GM18868 (cell line): ENCODE measurements around the gene DIRAS1.
"Not testable (repeated sequence)": the region's sequence is repeated elsewhere in the genome, so short reads cannot be mapped to it uniquely, and the experiment has no call there.

ENCODE experiments used
- ATAC-seq: cut with Tn5 transposase; IDR thresholded peaks from one replicate; pipeline ENCODE4 v1.9.1; 2021; ENCODE audit warnings: mild to moderate bottlenecking, moderate library complexity; ENCODE audit not compliant: unreplicated experiment

The DIRAS1 gene

DNA sequence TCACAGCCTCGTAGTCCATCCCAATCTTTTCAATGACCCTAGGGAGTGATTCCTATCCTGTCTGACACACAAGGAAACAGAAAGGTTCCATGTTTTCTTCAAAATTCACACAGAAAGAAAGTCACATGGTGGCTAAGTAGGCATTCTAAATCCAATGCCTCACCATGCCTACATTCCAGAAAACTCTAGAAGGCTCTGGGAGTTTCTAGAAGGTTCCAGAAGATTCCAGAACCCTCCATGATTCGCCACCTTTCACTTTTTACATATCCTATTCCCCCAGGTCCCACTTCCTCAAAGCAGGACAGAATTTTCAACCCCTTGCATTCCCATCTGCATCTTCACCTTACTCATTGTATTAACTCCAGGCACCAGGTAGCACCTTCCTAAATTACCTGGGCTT lies 41.7 kb downstream of the DIRAS1 start:
- ATAC-seq = no peak

DNA sequence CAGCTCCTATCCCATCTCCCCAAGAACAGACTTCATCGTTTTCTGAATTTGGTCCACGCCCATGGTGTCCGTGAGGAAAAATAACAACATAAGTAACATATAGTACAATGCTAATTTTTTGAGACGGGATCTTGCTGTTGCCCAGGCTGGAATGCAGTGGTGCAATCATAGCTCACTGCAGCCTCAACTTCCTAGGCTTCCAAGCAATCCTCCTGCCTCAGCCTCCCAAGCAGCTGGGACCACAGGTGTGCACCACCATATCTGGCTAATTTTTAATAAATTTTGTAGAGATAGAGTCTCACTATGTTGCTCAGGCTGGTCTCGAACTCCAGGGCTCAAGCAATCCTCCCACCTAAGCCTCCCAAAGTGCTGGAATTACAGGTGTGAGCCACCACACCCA lies 42.2 kb downstream of the DIRAS1 start:
- not testable (repeated sequence) for ATAC-seq

DNA sequence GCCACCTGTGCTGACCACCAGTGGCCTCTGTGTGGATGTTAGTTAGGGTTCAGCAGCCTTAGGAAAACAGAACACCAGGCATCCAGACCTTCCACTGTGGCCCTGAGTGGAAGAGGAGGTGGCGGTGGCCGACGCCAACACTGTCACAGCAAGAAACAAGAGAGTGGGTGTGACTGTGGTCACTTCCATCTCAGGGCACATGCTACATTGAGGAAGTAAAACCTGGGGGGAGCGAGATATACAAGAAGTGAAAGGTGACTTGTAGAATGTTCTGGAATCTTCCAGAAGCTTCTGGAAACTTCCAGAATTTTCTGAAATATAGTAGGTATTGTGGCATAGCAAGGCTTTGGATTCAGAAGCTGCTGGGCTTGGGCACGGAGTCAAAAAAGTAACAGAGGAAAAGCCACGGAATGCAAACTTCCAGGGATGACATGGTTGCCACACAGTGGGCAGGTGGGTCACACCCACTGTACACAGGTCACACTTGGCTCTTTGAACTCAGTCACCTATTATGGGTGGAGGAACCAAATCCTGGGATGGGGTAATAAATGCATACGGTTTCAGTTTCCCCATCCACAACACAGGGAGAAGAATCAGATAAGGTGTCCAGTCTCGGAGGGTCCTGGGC lies 43.0 kb downstream of the DIRAS1 start:
- peak; percentile 54 for ATAC-seq

DNA sequence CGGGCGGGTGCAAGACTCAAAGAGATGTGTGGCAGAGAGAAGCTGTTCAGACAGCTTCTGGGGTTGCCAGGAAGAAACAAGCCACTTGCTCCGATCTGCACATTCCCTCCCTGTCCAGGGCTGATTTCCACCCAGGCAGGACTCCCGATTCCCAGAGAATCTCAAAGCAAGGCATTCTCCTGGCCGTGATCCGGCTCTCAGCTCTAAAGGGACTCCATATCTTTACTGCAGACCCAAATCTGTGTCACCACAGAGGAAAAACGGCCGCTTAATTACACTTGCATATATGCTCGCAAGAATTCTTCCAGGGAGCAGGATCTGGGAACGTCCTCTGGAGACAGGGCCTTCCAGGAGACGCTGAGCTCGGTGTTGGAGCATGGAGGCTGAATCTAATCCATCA lies 44.3 kb downstream of the DIRAS1 start:
- ATAC-seq = no peak

DNA sequence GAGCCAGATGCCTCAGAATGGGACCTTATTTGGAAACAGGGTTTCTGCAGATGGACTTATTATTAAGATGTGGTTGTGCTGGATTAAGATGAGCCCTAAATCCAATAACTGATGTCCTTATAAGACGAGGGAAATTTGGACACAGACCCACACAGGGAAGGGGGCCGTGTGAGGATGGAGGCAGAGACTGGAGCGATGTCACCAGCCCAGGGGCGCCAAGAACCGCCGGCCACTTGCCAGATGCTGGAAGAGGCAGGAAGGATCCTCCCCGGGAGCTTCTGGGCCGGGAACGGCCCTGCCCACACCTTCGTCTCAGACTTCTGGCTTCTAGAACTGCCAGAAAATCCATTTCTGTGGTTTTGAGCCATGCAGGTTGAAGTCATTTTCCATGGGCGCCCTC lies 45.3 kb downstream of the DIRAS1 start:
- no peak for ATAC-seq

DNA sequence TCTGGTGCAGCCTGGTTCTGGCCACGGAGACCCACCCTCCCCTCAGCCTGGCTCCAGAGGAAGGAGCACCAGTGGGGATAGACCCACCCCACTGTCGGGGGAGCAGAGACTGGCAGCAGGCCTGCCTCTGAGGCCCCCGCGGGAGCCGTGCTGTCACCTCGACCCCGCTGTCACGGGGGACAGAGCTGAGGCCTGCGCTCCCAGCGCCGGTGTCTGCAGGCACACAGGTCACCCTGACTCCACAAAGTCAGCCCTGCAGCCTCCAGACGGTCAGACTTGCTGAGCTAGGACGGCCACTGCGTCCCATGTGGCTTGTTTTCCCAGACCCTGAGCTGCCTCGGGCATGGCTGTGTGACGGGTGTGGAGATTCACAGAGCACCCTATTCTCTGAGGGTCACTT lies 51.0 kb downstream of the DIRAS1 start:
- ATAC-seq = no peak

DNA sequence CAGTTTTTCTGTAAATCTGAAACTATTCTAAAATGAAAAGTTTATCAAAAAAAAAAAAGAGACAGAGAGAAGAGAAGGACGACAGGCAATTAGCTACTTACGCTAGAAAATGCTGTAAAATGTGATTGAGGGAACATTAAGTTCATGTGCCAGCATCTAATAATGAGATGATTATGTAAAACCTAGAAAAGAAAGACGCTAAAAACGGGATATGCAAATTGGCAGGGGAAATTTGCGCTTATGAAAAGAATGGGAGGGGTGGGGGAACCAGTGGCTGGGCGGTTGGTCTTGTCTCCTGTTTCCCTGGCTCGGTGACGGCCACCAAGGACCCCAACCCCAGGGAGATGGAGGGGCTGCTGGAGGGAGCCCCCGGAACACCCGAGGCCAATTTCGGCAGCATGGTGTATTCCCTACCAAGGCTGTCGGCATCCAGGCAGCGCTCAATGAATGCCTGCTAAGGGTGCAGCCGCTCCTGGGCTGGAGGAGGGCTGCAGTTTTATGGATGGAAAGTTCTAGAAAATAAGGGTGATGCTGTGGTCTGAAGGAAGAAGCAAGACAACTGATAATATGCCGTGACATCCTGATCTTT lies 52.9 kb downstream of the DIRAS1 start:
- no peak for ATAC-seq

DNA sequence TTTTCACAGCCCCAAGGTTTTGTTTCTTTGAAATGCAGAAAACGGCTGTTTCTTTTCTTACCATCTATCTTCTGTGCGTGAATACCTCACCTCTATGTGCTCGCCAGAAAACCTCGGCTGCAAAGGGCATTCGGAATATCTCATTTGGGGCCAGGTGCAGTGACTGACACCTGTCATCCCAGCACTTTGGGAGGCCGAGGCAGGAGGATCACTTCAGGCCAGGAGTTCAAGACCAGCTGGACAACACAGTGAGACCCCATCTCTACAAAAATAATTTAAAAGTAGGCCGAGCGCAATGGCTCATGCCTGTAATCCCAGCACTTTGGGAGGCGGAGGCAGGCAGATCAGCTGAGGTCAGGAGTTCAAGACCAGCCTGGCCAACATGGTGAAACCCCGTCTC lies 53.8 kb downstream of the DIRAS1 start:
- ATAC-seq = not testable (repeated sequence)

DNA sequence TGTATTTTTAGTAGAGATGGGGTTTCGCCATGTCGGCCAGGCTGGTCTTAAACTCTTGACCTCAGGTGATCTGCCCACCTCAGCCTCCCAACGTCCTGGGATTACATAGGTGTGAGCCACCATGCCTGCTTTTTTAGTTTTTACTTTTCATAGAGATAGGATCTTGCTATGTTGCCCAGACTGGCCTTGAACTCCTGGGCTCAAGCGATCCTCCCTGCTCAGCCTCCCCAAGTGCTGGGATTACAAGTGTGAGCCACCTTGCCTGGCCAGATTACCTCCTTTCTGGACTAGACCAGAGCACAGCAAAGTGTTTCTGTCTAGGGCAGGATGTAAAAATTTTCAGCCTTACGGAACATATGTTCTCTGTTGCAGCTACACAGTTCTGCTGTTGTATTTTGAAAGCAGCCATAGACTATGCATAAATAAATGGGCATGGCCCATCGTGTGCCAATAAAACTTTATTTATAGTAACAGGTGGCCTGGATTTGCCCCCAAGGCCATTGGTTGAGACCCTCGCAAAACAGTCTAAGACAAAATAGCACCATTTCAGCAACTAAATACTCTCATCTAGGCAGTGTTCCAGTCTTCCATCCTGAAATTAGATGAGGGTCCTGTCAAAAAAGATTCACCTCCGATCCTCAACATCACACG lies 54.7 kb downstream of the DIRAS1 start:
- ATAC-seq = no peak

DNA sequence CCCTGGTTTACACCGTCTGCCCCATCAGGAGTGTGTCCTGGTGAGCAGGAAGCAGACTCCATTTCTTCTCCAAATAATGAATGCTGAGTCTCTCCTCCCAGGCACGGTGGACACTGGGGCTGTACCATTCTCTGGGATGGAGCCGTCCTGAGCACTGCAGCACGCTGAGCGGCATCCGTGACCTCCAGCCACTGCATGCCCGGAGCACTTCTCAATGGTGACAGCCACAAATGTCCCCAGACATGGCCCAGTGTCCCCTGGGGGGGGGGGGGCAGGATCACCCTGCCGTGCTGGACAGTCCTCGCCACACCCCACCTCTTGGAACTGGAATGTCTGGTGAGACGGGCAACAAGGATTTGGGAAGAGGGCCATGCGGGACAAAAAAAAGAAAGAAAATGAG lies 56.1 kb downstream of the DIRAS1 start:
- ATAC-seq = no peak
